Prostate gland (tissue), 2 donors: ENCODE results near the gene FAM50A. TPM values are rescaled to one million over a fixed set of nuclear protein-coding genes. Genes with fewer than 3 reads are reported as not detected.

ENCODE experiments used
- DNase-seq: peaks from one replicate; pipeline ENCODE4 v3.0.0-alpha.2; 2019; ENCODE audit warnings: low spot score
- H3K27ac ChIP-seq, 2 donors: fragments of 200-600 bp; sonication (generic); 2 replicates each; pipeline ENCODE4 v1.5.1; 2017 to 2019
- H3K27me3 ChIP-seq: fragments of 200-600 bp; sonication (generic); replicated peaks from 2 replicates; pipeline ENCODE4 v1.5.1; 2019; ENCODE audit not compliant: insufficient read depth
- H3K36me3 ChIP-seq, 2 donors: fragments of 200-600 bp; sonication (generic); 1 replicate in 1 of 2; 2 replicates in 1 of 2; pipeline versions ENCODE4 v1.5.1 to v1.8.1; 2017 to 2019
- H3K4me1 ChIP-seq: fragments of 200-600 bp; sonication (generic); replicated peaks from 2 replicates; pipeline ENCODE4 v1.5.1; 2019
- H3K4me3 ChIP-seq, 2 donors: fragments of 200-600 bp; sonication (generic); 2 replicates each; pipeline ENCODE4 v1.5.1; 2017 to 2019
- H3K9me3 ChIP-seq: fragments of 200-600 bp; sonication (generic); 2 replicates; pipeline ENCODE4 v1.5.1; 2017
- POLR2A ChIP-seq: fragments of 450-650 bp; IDR thresholded peaks from one replicate; pipeline ENCODE4 v1.6.1; 2016; ENCODE audit warnings: antibody characterized with exemption, mild to moderate bottlenecking
- POLR2AphosphoS5 ChIP-seq: sonication (generic); formaldehyde crosslinking; IDR thresholded peaks from one replicate; pipeline ENCODE4 v1.6.1; 2017; ENCODE audit warnings: antibody characterized with exemption
- WGBS: methylation state at CpG from one replicate; pipeline ENCODE4 v1.1.5; 2018; 5-methylcytosine and 5-hydroxymethylcytosine counted together
- intact Hi-C: fragments of 100-400 bp; cut with DNase I; formaldehyde crosslinking; loops from one replicate; pipeline ENCODE4 v1.14.2; 2022
- total RNA-seq, 2 donors: library from RNA; depleted of rRNA; stranded (reverse); fragments of >200 nt; gene quantifications; one replicate each; pipeline ENCODE4 v1.1.0, GENCODE V29; 2016
- TF ChIP-seq, protein P1 (sequence below), 4 experiments: fragments of 200-600 bp in 2 of 4; fragments of 450-650 bp in 2 of 4; sonication (generic) in 2 of 4; IDR thresholded peaks; 1 replicate in 3 of 4; 2 replicates in 1 of 4; pipeline ENCODE4 v1.5.1; 2016 to 2019; ENCODE audit warnings: antibody characterized with exemption in 4 of 4, mild to moderate bottlenecking in 2 of 4, moderate library complexity in 2 of 4

FAM50A gene
- total RNA-seq, 2 donors from 2014 or later: 32.9 to 35.8 TPM

DNA sequence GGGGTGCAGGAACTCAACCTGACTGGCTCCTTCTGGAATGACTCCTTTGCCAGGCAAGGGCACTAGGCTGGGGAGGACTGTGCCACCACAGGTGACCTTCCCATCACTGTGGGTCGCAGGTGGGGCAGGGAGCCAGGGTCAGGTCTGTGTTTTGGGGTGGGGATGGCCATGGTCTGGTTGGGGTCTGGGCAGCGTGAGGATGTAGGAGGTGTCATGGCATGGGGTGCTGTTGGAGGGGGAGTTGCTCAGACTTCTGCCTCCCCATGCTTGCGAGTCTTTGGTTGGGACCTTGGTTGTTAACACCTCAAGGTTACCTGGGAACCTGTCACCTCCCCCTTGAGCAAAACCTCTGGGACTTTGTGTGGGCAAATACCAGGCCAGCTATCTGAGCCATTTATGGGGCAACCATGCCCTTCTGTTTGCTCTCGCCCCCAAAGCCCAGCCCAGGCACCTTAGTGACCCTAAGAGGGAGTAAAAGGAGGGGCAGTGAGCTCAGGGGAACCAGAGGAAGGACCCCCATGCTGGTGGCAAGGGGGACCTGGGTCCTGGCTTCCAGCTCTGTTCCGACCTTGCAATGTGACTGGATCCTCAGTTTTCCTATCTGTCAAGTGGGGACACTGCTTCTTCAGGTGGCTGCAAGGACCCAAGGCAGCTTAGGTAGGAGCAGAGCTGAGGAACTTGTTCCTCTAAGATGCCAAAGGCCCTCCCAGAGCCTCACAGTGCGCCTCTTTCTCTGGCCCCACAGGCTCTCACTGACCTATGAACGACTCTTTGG, 9.4 kb upstream of the FAM50A start:
- WGBS: 89% methylated on average over 6 of the region's 7 CpGs
- TF ChIP-seq POLR2AphosphoS5: no peak
- TF ChIP-seq POLR2A: no peak
- Histone ChIP-seq H3K27me3 (no peaks in the 10 kb centered on the region), H3K36me3 (no peaks in the 10 kb centered on the region), H3K4me1 (no peaks in the 10 kb centered on the region), H3K9me3 (no peaks in the 10 kb centered on the region), H3K27ac (no peak overlapping the region), H3K4me3 (no peak overlapping the region)
- no peak for DNase-seq
- intact Hi-C loops: loop anchor here (5.0 kb wide), 2 partner anchors 32 to 53 kb away; partner anchors contain the start of gene UBL4A

DNA sequence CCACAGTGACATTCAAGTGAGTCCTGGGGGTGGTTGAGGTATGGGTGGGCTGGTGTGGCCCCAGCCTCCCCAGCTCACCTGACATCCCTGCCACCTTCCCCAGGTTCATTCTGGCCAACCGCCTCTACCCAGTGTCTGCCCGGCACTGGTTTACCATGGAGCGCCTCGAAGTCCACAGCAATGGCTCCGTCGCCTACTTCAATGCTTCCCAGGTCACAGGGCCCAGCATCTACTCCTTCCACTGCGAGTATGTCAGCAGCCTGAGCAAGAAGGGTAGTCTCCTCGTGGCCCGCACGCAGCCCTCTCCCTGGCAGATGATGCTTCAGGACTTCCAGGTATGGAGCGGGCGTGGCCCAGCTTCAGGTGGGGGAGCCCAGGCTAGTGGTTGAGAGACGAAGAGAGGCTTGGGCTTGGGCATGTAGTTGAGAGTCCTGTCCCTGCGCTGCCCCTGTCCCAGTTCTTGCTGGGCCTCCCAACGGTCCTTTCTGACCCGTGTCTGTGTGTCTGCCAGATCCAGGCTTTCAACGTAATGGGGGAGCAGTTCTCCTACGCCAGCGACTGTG, 8.7 kb upstream of the FAM50A start:
- Histone ChIP-seq H3K4me3 (no peak overlapping the region), H3K4me1 (no peaks in the 10 kb centered on the region), H3K27me3 (no peaks in the 10 kb centered on the region), H3K9me3 (no peaks in the 10 kb centered on the region), H3K27ac (no peak overlapping the region), H3K36me3 (no peaks in the 10 kb centered on the region)
- intact Hi-C loops: loop anchor here (5.0 kb wide), 2 partner anchors 33 to 52 kb away; partner anchors contain the start of gene UBL4A
- 91% methylated on average over 18 of the region's 19 CpGs for WGBS
- TF ChIP-seq, protein P1, sequence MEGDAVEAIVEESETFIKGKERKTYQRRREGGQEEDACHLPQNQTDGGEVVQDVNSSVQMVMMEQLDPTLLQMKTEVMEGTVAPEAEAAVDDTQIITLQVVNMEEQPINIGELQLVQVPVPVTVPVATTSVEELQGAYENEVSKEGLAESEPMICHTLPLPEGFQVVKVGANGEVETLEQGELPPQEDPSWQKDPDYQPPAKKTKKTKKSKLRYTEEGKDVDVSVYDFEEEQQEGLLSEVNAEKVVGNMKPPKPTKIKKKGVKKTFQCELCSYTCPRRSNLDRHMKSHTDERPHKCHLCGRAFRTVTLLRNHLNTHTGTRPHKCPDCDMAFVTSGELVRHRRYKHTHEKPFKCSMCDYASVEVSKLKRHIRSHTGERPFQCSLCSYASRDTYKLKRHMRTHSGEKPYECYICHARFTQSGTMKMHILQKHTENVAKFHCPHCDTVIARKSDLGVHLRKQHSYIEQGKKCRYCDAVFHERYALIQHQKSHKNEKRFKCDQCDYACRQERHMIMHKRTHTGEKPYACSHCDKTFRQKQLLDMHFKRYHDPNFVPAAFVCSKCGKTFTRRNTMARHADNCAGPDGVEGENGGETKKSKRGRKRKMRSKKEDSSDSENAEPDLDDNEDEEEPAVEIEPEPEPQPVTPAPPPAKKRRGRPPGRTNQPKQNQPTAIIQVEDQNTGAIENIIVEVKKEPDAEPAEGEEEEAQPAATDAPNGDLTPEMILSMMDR (IDR thresholded peaks at IDR 0.05): no peak
- no peak for TF ChIP-seq POLR2A
- TF ChIP-seq POLR2AphosphoS5: no peak
- DNase-seq: no peak

- H3K36me3 ChIP-seq: no peaks in the 10 kb centered on the region
- H3K27ac ChIP-seq: peak overlapping the region; percentile 79 to 87
- 15% methylated on average over 21 of the region's 78 CpGs for WGBS
- DNase-seq: no peak
- intact Hi-C loops: loop anchor here (5.0 kb wide), 2 partner anchors 34 to 51 kb away; partner anchors contain the start of gene UBL4A
- H3K4me3 ChIP-seq: peak overlapping the region; percentile 55 to 61
- no peaks in the 10 kb centered on the region for H3K27me3 ChIP-seq
- TF ChIP-seq POLR2A (no peak), POLR2AphosphoS5 (no peak)
- TF ChIP-seq, protein P1 (IDR thresholded peaks at IDR 0.05): no peak
- H3K4me1 ChIP-seq: no peaks in the 10 kb centered on the region
- H3K9me3 ChIP-seq: no peaks in the 10 kb centered on the region
Observed at GRCh38 chrX:154436374-154436982, 7.5 kb upstream of the FAM50A start.

DNA sequence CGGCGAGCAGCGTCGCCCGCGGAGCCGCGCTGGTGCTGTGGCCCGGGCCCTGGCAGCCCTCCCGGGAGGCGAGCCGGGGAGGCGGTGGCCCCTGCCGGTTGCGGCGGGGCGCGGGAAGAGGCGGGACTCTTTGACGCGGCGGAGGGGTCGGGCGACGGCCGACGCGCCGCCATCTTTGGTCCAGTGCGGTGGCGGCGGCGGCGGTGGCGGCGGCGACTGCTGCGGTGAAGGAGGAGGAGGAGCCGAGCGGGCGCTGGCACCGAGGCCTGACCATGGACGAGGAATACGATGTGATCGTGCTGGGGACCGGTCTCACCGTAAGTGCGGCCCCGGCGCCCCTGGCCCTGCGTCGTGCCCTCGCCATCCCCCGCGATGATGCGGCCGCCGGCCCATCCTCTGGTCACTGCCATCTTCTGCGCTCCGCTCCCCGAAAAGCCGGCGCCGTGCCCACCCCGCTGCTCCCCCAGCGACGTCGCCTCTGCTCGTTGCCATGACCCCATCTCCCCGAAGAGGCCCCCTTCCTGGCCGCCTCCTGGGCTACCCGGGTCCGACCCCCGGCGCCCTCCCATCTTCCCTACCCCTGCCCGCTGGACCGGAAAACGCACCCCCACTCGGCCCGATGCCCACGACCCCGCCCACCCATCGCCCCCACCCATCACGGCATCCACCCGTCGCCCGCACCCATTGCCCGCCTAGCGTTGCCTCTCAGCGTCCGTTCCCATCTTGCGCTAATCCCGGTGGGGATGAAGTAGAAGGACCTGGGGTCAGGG, 6.8 kb upstream of the FAM50A start, which contains the start of gene GDI1:
Gene GDI1, plus strand, starts transcription at position 172 of the 770 bp plus-strand sequence. Its CDS starts 101 bp downstream, at position 273.
- intact Hi-C loops: loop anchor here (5.0 kb wide), 2 partner anchors 35 to 50 kb away; partner anchors contain the start of gene UBL4A
- WGBS: 0% methylated on average over 16 of the region's 93 CpGs
- H3K9me3 ChIP-seq: no peaks in the 10 kb centered on the region
- no peaks in the 10 kb centered on the region for H3K27me3 ChIP-seq
- DNase-seq: no peak
- no peaks in the 10 kb centered on the region for H3K36me3 ChIP-seq
- TF ChIP-seq, protein P1 (IDR thresholded peaks at IDR 0.05): no peak
- TF ChIP-seq POLR2A: peak; percentile 56
- no peak for TF ChIP-seq POLR2AphosphoS5
- H3K4me1 ChIP-seq: no peaks in the 10 kb centered on the region
- H3K4me3 ChIP-seq: peak within 1 kb of the TSS; percentile 55 to 61
- H3K27ac ChIP-seq: peak within 1 kb of the TSS; percentile 79 to 87
